Measurements from ENCODE around the gene B3GALNT2.
"Not testable (repeated sequence)": the region's sequence is repeated elsewhere in the genome, so short reads cannot be mapped to it uniquely, and the experiment has no call there.

Gene B3GALNT2

DNA sequence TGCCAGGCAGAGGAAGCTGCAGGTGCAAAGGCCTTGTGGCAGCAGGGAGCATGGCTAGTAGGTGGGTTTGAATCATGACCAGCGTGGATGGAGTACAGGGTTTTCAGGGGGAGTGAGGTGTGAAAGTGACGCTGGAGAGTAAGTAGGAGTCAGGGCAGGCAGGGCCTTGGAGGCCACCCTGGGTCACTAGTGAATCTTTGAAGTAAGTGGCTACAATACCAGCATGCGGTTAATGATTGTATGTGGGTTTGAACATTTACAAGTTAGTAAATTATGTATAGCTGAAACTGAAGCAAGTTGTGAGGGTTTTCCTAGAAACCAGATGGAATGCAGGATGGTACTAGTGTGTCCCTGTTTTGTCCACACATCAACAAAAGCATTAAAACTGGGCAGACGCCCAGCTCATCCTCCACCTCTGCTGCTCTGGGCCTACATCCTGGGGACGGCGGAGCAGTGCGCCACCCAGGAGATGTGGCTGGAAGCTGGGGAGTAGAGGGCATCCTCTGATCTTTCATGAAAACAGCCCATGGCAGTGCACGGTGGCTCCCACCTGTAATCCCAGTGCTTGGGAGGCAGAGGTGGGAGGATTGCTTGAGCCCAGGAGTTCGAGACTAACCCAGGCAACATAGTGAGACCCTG is 41.2 kb upstream of the B3GALNT2 start:
- in situ Hi-C loops (cut with HindIII; ENCODE audit: low pct_ligation_motif_present, low sequenced_read_pairs), result no loop called here
- H3K27me3 ChIP-seq (replicated peaks), result no peaks in the 10 kb centered on the region
- TF ChIP-seq, protein P1, sequence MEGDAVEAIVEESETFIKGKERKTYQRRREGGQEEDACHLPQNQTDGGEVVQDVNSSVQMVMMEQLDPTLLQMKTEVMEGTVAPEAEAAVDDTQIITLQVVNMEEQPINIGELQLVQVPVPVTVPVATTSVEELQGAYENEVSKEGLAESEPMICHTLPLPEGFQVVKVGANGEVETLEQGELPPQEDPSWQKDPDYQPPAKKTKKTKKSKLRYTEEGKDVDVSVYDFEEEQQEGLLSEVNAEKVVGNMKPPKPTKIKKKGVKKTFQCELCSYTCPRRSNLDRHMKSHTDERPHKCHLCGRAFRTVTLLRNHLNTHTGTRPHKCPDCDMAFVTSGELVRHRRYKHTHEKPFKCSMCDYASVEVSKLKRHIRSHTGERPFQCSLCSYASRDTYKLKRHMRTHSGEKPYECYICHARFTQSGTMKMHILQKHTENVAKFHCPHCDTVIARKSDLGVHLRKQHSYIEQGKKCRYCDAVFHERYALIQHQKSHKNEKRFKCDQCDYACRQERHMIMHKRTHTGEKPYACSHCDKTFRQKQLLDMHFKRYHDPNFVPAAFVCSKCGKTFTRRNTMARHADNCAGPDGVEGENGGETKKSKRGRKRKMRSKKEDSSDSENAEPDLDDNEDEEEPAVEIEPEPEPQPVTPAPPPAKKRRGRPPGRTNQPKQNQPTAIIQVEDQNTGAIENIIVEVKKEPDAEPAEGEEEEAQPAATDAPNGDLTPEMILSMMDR (IDR thresholded peaks at IDR 0.05; ENCODE audit: low read depth, low read length, missing control alignments), result no peak
- H3K27ac ChIP-seq, result no peak overlapping the region
- no peaks in the 10 kb centered on the region for H3K36me3 ChIP-seq (replicated peaks)
- no peak for DNase-seq
- no peak overlapping the region for H3K4me3 ChIP-seq (ENCODE audit: low read depth, low read length)

DNA sequence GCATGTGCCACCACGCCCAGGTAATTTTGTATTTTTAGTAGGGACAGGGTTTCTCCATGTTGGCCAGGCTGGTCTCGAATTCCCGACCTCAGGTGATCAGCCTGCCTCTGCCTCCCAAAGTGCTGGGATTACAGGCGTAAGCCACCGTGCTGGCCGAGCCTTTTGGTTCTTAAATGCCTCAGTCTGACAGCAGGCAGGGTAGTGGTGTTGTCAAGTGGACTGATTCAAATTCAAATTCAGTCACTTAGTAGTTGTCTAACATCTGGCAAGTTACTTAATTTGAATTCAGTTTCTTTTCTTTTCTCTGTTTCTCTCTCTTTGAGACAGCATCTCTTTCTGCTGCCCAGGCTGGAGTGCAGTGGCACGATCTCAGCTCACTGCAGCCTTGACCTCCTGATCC is 38.6 kb upstream of the B3GALNT2 start:
- DNase-seq; H3K4me3 ChIP-seq (ENCODE audit: low read depth, low read length); H3K27me3 ChIP-seq (replicated peaks); in situ Hi-C loops (cut with HindIII; ENCODE audit: low pct_ligation_motif_present, low sequenced_read_pairs); H3K27ac ChIP-seq; H3K36me3 ChIP-seq (replicated peaks): not testable (repeated sequence)

DNA sequence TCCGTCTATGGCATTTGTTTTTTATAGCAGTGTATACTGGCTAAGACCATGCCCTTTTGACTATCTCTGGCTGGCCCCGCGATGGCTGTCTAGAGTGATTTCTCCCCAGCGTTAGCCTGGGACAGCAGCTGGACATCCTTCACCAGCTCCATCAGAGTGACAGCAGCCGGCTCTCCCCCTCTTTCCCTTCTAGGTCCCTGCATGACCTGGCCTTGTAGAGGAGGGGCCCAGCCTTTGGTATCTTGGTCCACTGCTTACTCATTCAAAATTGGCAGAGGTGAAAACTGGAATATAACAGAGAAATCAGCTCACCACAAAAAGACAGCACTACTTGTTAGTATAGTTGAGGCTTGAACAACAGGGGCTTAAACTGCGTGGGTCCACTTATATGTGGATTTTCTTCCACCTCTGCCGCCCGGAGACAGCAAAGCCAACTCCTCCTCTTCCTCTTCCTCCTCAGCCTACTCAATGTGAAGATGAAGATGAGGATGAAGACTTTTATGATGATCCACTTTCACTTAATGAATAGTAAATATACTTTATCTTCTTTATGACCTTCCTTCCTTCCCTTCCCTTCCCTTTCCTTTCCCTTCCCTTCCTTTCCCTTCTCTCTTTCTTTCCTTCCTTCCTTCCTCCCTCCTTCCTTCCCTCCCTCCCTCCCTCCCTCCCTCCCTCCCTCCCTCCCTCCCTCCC is 29.4 kb upstream of the B3GALNT2 start:
- Histone ChIP-seq H3K27ac (no peak overlapping the region), H3K4me3 (ENCODE audit: low read depth, low read length) (no peak overlapping the region), H3K36me3 (replicated peaks) (no peaks in the 10 kb centered on the region), H3K27me3 (replicated peaks) (no peaks in the 10 kb centered on the region)
- TF ChIP-seq, protein P1 (IDR thresholded peaks at IDR 0.05; ENCODE audit: low read depth, low read length, missing control alignments), result no peak
- DNase-seq, result no peak
- in situ Hi-C loops (cut with HindIII; ENCODE audit: low pct_ligation_motif_present, low sequenced_read_pairs), result no loop called here

DNA sequence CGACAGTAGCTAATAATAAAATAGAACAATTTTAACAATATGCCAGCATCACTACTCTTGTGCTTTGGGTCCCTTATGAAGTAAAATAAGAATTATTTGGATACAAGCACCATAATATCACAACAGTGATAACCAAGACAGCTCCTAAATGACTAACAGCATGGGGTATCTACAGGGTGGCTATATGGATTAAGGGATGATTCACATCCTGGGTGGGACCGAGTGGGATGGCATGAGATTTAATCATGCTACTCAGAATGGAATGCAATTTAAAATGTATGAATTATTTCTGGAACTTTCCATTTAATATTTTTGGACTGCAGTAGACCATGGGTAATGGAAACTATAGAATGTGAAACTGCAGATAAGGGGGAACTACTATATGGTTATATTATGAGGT is 28.1 kb upstream of the B3GALNT2 start:
- DNase-seq, result peak; percentile 55
- TF ChIP-seq, protein P1 (IDR thresholded peaks at IDR 0.05; ENCODE audit: low read depth, low read length, missing control alignments), result no peak

DNA sequence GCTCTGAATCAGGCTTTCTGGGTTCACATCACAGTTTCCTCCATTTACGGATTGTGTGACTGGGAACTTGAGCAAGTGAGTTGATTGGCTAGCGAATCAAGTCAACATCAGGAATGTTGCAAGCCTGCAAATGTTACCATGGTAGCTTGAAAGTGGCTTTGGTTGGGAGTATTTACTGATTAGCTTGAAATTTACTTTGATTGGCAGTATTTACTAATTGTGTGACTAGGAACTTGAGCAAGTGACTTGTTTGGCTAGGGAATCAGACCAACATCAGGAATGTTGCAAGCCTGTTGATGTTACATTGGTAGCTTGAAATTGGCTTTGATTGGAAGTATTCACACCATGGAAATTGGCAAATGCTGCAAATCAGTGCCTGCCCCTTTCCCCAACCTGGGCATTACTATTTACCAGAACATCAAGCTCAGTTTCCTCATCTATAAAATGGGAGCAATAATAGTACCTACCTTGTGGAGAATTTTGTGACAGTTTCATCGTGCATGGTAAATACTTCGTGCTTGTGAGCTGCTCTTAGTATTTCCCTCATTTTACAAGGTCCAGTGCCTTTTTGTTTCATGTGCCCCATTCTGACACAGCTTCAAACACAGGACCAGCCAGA is 23.1 kb upstream of the B3GALNT2 start:
- H3K36me3 ChIP-seq (replicated peaks), result no peaks in the 10 kb centered on the region
- DNase-seq, result no peak
- TF ChIP-seq, protein P1 (IDR thresholded peaks at IDR 0.05; ENCODE audit: low read depth, low read length, missing control alignments), result no peak
- H3K4me3 ChIP-seq (ENCODE audit: low read depth, low read length), result no peak overlapping the region
- no peaks in the 10 kb centered on the region for H3K27me3 ChIP-seq (replicated peaks)
- in situ Hi-C loops (cut with HindIII; ENCODE audit: low pct_ligation_motif_present, low sequenced_read_pairs), result no loop called here
- H3K27ac ChIP-seq, result no peak overlapping the region

More for the DNA sequence above, 28.1 kb upstream of the B3GALNT2 start:
- H3K27me3 ChIP-seq (replicated peaks), result no peaks in the 10 kb centered on the region
- no peak overlapping the region for H3K27ac ChIP-seq
- no peak overlapping the region for H3K4me3 ChIP-seq (ENCODE audit: low read depth, low read length)
- in situ Hi-C loops (cut with HindIII; ENCODE audit: low pct_ligation_motif_present, low sequenced_read_pairs), result no loop called here
- H3K36me3 ChIP-seq (replicated peaks), result no peaks in the 10 kb centered on the region

DNA sequence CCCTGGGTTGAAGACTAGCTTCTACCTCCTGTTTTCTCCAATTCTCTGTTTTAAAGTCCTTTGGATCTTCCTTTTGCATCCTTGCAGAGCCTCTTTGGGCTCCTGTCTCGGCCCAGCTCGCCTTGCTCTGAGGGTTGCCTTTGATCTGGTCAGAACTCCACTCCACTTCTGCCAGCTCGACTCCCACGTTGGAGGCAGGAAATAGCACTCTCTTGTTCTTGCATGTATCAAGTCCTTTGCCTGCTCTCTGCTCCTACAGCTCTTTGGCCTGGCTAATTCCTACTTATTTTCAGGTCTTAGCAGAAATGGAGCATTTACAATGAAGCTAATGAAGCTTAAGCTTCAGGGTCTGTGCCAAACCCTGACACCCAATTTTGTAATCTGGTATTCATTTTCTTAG is 21.1 kb upstream of the B3GALNT2 start:
- H3K27me3 ChIP-seq (replicated peaks), result no peaks in the 10 kb centered on the region
- in situ Hi-C loops (cut with HindIII; ENCODE audit: low pct_ligation_motif_present, low sequenced_read_pairs), result no loop called here
- H3K36me3 ChIP-seq (replicated peaks), result no peaks in the 10 kb centered on the region
- no peak for DNase-seq
- H3K27ac ChIP-seq, result no peak overlapping the region
- TF ChIP-seq, protein P1 (IDR thresholded peaks at IDR 0.05; ENCODE audit: low read depth, low read length, missing control alignments), result no peak
- H3K4me3 ChIP-seq (ENCODE audit: low read depth, low read length), result no peak overlapping the region

Measured in brain microvascular endothelial cell (primary cell).